Measurements from ENCODE around the gene LINGO3. TPM values are rescaled to one million over a fixed set of nuclear protein-coding genes. Genes with fewer than 3 reads are reported as not detected.

The LINGO3 gene
- total and polyA plus RNA-seq, 2 donors (not counting 3 experiments of a cell fraction or from before 2014, with no cell fraction given) = not detected

DNA sequence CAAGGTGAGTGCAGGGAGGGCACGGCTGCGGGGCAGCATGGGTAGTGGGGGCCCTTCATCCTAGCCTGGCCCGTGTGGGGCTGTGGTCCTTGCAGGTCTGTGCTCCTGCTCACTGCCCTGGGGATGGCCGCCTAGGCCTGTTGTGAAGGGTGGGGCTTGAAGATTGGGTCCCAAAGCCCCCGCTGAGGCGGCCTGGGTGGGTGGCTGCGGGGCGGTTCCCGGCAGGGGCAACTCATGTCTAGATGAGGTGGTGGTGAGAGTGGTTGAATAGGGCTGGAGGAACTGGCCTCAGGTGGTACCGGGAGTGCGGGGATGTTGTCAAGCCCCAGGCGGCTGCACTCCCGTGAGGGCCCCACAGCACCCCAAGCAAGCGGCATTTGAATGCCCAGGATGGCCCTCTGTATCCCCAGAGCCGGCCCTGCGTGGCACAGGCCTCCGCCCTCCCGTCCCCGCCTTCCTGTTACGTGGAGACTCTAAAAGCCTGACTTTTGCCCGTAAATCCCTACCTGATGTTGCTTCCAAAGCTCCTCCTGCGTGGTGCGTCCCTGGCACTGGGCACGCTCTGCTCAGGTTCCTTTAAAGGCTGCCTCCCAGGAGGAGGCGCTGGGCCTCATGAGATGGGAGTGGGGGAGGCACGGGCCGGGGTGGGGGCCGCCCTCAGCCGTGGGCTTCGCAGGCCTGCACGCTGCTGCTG, 35.5 kb upstream of the LINGO3 start:
- CTCF ChIA-PET = no interaction called here
- no peaks in the 10 kb centered on the region for H3K4me1 ChIP-seq (ENCODE audit: control insufficient read depth, extremely low read depth, insufficient read depth, low read length)
- H3K36me3 ChIP-seq (ENCODE audit: control insufficient read depth in 2 of 2, extremely low read depth in 1 of 2, insufficient read depth in 2 of 2, low read length in 2 of 2) = peaks cover 0 to 3% of the 10 kb centered on the region in 2 experiments
- no peaks in the 10 kb centered on the region for H3K27me3 ChIP-seq (ENCODE audit: control insufficient read depth in 2 of 2, insufficient read depth in 2 of 2, low read length in 2 of 2)
- H3K27ac ChIP-seq (ENCODE audit: insufficient read depth, low read depth, low read length) = no peak overlapping the region
- DNase-seq (ENCODE audit: low read depth, low spot score) (no peak), FAIRE-seq (no peak)
- H3K79me2 ChIP-seq (ENCODE audit: control insufficient read depth, insufficient read depth, low read length) = no peaks in the 10 kb centered on the region
- H3K9ac ChIP-seq (replicated peaks; ENCODE audit: extremely low read depth, insufficient read depth, low read length) = no peak overlapping the region
- H2AFZ ChIP-seq (ENCODE audit: low read depth, low read length) = no peak overlapping the region
- H3K4me3 ChIP-seq (replicated peaks in 1 of 3; ENCODE audit: insufficient read depth in 1 of 3, low read depth in 1 of 3, low read length in 3 of 3) = no peak overlapping the region
- H3K4me2 ChIP-seq (ENCODE audit: insufficient read depth, low read length) = no peak overlapping the region
- POLR2A ChIA-PET = no interaction called here
- no peaks in the 10 kb centered on the region for H3K9me1 ChIP-seq (replicated peaks; ENCODE audit: control insufficient read depth, extremely low read depth, insufficient read depth, low read length)
- intact Hi-C loops (cut with micrococcal nuclease) (no loop called here), dilution Hi-C loops (cut with MboI; ENCODE audit: extremely low pct_ligation_motif_present, low sequenced_read_pairs) (no loop called here)
- no TSS peak for BruUV-seq (replicated peaks)
- TF ChIP-seq POLR2A (IDR thresholded peaks at IDR 0.05; ENCODE audit: low read depth, low read length) = no peak
- no peak for TF ChIP-seq JUN (IDR thresholded peaks at IDR 0.05; ENCODE audit: borderline replicate concordance, insufficient read depth, insufficient read length, low read depth)
- no peak for TF ChIP-seq MYC (IDR thresholded peaks at IDR 0.05; ENCODE audit: low read depth, low read length)
- TF ChIP-seq EZH2 (IDR thresholded peaks at IDR 0.05; ENCODE audit: borderline replicate concordance, low read depth, low read length, severe bottlenecking) = no peak
- TF ChIP-seq FOS (IDR thresholded peaks at IDR 0.05; ENCODE audit: borderline replicate concordance, insufficient read depth, low read length) = no peak
- no peaks in the 10 kb centered on the region for H3K9me3 ChIP-seq (replicated peaks; ENCODE audit: control insufficient read depth, insufficient read depth, low read length)
- H4K20me1 ChIP-seq (replicated peaks; ENCODE audit: control insufficient read depth, extremely low read depth, insufficient read depth, low read length) = no peaks in the 10 kb centered on the region

DNA sequence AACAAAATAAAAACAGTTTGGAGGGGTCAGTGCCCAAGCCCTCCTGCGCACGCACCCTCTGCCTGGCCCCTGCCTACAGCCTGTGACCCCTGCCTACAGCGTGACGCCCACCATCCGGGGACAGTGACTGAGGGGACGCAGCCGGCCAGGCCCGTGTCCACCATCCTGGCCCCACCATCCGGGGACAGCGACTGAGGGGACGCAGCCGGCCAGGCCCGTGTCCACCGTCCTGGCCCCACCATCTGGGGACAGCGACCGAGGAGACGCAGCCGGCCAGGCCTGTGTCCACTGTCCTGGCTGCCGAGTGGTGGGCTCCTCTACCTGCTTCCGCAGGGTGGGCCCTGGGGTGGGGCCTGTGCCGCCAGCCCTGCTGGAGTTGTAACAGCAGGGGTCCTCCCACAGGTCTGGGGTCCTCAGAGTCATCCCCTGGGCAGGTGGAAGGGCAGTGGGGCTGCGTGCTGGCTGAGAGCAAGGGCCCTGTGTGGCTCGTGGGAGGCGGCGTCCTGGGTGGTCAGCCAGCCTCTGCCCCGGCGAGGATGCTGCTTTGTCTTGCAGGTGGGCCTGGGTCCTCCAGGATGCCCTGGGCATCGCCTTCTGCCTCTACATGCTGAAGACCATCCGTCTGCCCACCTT, 34.8 kb upstream of the LINGO3 start:
- dilution Hi-C loops (cut with MboI; ENCODE audit: extremely low pct_ligation_motif_present, low sequenced_read_pairs) (no loop called here), intact Hi-C loops (cut with micrococcal nuclease) (no loop called here)
- ChIA-PET POLR2A (no interaction called here), CTCF (no interaction called here)
- H3K27ac ChIP-seq (ENCODE audit: insufficient read depth, low read depth, low read length) = no peak overlapping the region
- no peak overlapping the region for H3K4me3 ChIP-seq (replicated peaks in 1 of 3; ENCODE audit: insufficient read depth in 1 of 3, low read depth in 1 of 3, low read length in 3 of 3)
- H4K20me1 ChIP-seq (replicated peaks; ENCODE audit: control insufficient read depth, extremely low read depth, insufficient read depth, low read length) = no peaks in the 10 kb centered on the region
- no peaks in the 10 kb centered on the region for H3K9me3 ChIP-seq (replicated peaks; ENCODE audit: control insufficient read depth, insufficient read depth, low read length)
- H3K36me3 ChIP-seq (ENCODE audit: control insufficient read depth in 2 of 2, extremely low read depth in 1 of 2, insufficient read depth in 2 of 2, low read length in 2 of 2) = peaks cover 0 to 3% of the 10 kb centered on the region in 2 experiments
- no peak for FAIRE-seq
- no peak for DNase-seq (ENCODE audit: low read depth, low spot score)
- no peak overlapping the region for H2AFZ ChIP-seq (ENCODE audit: low read depth, low read length)
- H3K4me1 ChIP-seq (ENCODE audit: control insufficient read depth, extremely low read depth, insufficient read depth, low read length) = no peaks in the 10 kb centered on the region
- H3K27me3 ChIP-seq (ENCODE audit: control insufficient read depth in 2 of 2, insufficient read depth in 2 of 2, low read length in 2 of 2) = no peaks in the 10 kb centered on the region
- H3K9me1 ChIP-seq (replicated peaks; ENCODE audit: control insufficient read depth, extremely low read depth, insufficient read depth, low read length) = no peaks in the 10 kb centered on the region
- no TSS peak for BruUV-seq (replicated peaks)
- H3K9ac ChIP-seq (replicated peaks; ENCODE audit: extremely low read depth, insufficient read depth, low read length) = no peak overlapping the region
- no peak overlapping the region for H3K4me2 ChIP-seq (ENCODE audit: insufficient read depth, low read length)
- H3K79me2 ChIP-seq (ENCODE audit: control insufficient read depth, insufficient read depth, low read length) = no peaks in the 10 kb centered on the region
- TF ChIP-seq JUN (IDR thresholded peaks at IDR 0.05; ENCODE audit: borderline replicate concordance, insufficient read depth, insufficient read length, low read depth) (no peak), POLR2A (IDR thresholded peaks at IDR 0.05; ENCODE audit: low read depth, low read length) (no peak), EZH2 (IDR thresholded peaks at IDR 0.05; ENCODE audit: borderline replicate concordance, low read depth, low read length, severe bottlenecking) (no peak), POLR2AphosphoS5 (IDR thresholded peaks at IDR 0.05; ENCODE audit: insufficient read depth, low read depth, low read length) (no peak), MAX (IDR thresholded peaks at IDR 0.05; ENCODE audit: insufficient read depth, insufficient read length) (no peak), MYC (IDR thresholded peaks at IDR 0.05; ENCODE audit: low read depth, low read length) (no peak), CTCF (IDR thresholded peaks at IDR 0.05; ENCODE audit: extremely low read depth in 1 of 2, insufficient read depth in 1 of 2, low read depth in 1 of 2, low read length in 2 of 2) (no peak), GATA2 (IDR thresholded peaks at IDR 0.05; ENCODE audit: insufficient read depth, insufficient read length, low read depth, low read length) (no peak), FOS (IDR thresholded peaks at IDR 0.05; ENCODE audit: borderline replicate concordance, insufficient read depth, low read length) (no peak)

Data from endothelial cell of umbilical vein (primary cell).